ENCODE results near the gene NBPF1.
"Not testable (repeated sequence)": the region's sequence is repeated elsewhere in the genome, so short reads cannot be mapped to it uniquely, and the experiment has no call there.

NBPF1 gene

DNA sequence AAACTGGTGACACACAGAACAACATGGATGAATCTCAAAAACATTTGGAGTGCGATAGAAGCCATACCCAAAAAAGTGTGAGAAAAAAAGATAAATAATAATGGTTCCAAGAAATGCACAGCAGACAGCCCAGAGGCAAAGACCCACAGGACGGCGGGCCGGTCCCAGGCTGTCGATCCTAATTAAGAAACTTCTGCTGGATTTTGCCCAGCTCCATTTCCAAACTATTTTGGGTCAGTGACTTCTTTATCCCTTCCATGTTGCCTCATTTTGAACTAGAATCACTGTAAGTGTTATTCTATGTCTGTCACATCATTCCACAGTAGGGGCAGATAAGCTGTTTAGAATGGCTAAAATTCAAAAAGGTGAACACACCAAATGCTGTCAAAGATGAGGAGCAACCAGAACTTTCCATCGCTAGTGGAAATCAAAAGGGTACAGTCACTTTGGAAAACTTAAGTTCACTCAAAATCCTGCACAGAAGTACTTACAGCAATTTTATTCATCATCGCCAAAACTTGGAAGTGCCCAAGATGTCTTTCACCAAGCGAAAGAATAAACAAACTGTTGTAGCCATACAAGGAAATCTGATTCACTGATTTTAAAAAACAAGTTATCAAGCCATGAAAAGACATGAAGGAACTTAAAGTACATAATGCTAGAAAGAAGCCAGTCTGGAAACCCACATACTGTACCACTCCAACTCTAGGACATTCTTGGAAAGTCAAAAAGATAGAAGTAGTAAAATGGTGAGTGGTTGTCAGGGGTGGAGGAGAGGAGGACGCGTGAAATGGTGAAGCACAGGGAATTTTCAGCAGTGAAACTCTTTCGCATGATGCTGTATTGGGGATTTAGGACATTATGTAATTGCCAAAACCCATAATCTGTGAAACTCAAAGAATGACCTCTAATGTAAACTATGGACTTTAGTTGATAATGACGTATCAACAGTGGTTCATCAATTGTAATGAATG lies 7.5 kb downstream of the NBPF1 start:
- no peak for DNase-seq (ENCODE audit: low spot score)

DNA sequence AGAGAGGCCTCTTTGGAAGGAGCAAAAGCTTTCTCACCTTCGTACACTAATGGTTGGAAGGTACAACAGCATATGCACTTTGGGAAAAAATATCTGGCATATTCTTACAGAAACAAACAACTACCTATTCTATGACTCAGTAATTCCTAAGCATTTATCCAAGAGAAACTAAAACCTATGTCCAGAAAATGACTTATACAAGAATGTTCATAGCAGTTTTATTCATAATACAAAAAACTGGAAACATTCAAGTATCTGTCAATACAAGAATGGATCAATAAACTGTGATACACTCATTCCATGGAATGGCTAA lies 8.2 kb downstream of the NBPF1 start:
- no peak for DNase-seq (ENCODE audit: low spot score)

DNA sequence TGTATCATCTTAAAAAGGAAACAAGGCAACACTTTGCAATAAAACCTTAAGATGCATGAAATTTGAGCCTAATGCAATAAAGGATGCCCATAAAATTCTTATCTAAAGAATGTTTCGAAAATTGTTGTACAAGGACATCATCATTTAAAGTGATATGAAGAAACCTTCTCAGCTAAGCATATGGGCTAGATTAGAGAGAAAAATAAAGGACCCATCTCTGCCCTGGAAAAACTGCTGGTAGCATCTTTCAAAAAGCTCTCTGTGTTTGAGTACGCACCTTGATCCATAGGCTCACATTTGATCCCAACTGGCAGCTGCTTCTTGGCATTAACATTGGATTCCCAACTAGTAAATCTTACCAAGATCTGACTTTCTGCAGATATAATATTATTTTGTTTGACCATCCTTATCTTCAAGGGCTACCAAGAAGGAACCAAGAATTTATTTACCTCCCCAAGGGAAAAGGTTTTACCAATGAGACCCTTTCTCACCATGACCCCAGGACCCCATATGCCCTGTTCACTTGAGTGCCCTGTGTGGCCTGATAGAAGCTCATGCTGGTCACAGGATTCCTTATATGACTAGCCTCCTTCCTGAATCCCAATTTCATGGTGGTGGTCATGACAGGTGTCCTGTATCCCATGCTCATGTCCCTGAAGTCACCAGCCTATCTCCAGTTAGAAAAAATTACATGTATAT lies 8.7 kb downstream of the NBPF1 start:
- DNase-seq (ENCODE audit: low spot score): not testable (repeated sequence)

DNA sequence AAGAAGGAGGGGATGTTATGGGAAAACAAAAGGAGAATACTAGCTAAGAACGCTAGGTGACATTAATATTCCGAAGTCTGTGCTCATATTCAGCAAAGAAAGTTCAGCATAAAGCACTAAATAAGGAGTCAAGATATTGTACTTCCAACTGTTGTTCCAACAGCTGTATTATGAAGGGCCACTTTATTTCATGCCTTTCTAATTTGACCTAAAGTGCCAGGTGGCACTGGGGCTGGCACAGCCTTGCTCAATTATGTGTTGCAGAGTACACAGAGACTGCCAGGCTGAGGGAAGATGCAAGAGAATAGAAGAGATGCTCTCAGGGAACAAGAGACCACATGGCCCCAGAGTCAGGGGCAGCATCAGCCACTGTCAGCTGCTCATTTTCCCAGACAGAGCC lies 9.7 kb downstream of the NBPF1 start:
- DNase-seq (ENCODE audit: low spot score): not testable (repeated sequence)

DNA sequence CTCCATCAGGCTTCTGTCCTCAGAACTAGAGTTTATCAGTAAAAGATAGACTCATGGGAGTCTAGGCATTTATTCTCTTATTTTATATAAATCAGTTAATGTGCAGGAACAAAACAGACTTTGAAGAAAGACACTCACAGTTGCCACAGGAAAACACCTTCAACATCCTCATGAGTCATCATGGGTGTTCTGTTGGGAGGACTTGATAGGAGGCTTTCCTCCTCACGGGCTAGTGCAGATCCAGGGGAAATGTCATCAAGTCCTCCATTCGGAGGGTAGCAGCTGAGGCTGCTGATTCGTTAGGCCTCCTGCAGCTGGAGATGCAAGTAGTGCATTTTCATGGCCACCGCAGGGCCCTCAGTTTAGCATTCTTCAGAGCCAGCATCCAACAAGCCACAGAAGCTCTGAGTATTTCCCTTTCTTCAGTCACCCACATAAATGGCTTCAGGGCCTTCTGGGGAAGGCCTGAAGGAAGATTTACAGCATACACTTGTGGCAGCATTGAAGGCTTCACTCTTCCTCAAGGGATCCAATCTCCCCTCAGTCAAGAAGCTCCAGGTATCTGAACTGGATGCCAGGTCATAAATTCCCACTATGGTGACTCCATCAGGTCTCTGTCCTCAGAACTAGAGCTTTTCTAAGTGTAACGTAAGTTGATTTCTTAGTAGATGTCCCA lies 10.9 kb downstream of the NBPF1 start:
- DNase-seq (ENCODE audit: low spot score): not testable (repeated sequence)

DNA sequence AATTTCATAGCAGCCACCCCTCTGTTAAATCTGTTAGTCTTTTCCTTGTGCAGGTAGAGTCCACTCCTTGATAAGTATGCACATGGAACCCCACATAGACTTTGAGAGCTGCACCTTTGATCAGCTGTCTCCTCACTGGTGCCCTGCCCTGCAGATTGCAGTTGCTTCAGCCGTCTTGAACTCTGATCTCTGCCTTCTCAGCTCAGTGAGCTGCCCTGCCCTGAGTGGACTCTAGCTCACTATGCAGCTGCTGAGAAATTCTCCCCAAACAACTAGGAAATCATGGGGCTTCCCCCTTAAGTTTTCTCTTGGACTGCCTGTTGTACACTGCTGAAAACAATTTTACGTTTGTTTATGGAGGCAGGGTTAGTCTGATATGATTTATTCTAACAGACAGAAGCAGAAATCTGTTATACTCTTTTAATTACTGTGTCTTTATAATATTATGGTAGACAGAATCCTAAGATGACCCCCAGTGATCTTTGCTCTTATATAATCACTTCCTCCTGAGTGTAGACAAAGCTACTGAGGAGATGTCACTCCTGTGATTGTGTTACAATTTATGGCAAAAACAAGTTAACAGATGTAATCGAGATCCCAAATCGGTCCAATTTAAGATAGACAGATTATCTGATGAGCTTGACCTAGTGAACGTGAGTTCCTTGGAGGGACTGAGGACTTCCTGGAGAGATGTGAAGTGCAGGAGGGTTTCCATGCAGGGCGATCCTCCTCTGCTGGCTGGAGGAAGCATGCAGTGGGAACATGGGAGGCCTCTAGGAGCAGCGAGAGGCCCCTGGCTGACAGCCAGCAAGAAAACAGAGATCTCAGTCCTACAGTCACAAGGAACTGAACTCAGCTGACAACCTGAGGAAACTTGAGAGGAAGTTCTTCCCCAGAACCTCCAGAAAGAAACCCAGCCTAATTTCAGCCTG lies 12.2 kb downstream of the NBPF1 start:
- not testable (repeated sequence) for DNase-seq (ENCODE audit: low spot score)

DNA sequence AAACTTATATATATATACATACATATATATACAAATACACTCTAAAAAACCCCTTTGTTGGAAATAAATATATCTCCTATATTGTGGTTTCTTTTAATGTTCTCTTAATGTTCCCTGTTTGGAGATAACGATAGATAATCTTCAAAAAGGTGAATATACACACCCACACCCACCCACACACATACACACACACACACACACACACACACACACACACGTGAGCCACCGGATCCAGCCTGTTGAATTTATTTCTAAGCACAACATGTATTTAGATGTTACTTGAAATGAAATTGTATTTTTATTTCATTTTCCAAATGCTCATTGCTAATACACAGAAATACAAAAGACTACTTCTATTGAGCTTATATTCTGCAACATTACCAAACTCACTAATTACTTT lies 14.0 kb downstream of the NBPF1 start:
- DNase-seq (ENCODE audit: low spot score): not testable (repeated sequence)

DNA sequence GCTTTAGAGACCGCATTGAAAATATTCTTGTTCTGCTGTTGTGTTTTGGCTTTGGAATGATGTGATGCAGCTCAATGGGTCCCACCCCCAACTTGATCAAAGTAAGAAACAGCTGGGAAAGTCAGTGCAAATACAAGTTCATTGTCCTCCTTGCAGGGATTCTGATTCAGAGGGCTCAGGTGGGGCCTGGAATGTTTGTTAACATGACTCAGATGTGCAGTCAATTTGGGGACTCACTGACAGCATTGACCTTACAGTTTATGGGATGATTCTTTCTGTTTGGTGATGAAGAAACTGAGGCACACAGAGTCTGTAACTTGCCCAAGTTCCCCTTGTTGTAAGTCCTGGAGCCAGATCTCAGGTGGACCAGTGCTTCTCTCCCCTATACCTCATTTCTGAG lies 18.1 kb downstream of the NBPF1 start:
- not testable (repeated sequence) for DNase-seq (ENCODE audit: low spot score)

DNA sequence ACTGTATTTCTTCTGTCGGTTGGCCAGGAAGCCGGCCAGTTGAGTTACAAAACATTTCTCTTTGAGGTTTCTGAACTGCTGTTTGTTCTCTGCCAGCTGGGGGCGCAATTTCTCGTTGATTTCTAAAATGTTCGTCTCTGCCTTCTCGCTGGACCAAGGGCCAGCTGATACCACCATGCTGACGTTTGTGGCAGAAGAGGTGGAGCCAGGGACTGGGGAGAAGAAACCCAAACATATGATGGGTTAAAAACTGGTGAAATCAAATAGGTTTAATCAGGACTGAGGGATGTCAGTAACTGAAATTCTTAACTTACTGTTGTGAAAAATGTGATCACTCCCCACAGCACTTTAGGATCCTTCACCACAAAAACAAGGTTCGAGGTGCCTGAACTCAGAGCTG lies 21.5 kb downstream of the NBPF1 start:
- not testable (repeated sequence) for DNase-seq (ENCODE audit: low spot score)

DNA sequence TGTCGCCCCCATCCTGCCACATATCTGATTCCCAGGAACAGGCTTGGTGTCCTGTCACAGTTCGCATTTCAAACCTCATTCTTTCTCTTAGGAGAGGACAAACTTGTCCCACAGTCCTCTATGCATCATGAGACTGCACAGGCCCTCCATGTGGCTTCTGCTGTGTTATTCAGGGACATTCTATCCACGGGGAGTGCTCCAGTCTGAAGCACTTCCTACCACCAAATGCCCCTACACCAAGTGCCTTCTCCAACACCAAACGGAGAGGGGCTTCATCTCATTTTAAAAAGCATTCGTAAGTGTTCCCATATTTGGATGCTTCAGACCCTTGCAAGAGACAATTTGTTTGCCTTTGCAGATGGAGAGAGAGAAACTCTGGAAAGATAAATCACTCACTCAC lies 25.3 kb downstream of the NBPF1 start:
- DNase-seq (ENCODE audit: low spot score): not testable (repeated sequence)

DNA sequence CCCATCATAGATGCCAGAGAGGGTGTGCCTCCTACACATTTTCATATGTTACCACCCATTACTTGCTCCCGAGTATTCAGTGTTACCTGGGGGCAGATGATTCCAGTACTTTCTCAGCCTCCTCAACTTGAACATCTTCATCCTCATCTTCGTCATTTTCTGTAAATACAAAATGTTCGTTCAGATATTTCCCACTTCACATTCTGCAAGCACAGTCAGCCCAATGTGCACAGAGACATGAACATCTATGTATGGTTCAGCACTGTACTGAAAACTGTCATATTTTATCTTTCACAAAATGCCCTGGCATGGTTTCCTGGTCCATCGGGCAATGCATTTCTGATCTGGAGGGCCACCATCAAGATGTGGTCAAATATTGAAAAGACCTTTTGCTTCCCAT lies 25.7 kb downstream of the NBPF1 start:
- DNase-seq (ENCODE audit: low spot score): not testable (repeated sequence)

DNA sequence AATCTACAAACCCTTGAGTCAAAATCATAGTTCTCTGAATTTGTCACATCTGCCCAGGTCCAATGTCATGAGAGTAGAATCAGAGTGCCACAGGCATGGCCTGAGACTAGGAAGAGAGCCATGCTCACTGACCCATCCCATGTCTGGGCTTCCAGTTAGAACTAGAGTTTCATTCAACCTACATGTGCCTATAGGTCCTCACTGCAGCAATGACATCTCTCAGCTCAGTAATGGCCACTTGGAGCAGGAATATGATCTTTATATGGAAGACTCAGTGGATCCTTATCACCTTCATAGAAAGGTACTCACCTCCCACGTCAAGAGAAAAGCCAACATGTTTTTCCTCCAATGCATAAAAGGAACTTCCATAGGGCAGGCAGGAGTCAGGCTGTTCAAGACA lies 48.0 kb downstream of the NBPF1 start:
- DNase-seq (ENCODE audit: low spot score): not testable (repeated sequence)

DNA sequence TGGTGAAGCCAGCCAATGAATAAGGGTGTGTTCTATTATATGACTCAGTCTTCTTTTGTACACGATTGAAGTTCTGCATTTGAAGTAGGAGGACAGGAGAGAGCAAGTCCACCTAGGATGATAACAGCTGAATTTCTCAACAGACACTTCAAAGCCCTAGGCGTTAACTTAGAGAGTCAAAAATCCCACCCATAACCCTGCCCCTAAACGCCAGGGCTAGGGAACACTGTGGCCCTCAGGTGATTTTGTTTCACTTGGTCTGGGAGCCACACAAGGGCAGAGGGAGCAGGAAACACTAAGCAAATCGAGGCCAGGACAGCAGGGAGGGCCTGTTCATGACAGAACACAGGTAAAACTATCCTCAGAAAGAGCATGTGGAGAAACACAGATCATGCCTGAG lies 52.3 kb downstream of the NBPF1 start:
- not testable (repeated sequence) for DNase-seq (ENCODE audit: low spot score)

DNA sequence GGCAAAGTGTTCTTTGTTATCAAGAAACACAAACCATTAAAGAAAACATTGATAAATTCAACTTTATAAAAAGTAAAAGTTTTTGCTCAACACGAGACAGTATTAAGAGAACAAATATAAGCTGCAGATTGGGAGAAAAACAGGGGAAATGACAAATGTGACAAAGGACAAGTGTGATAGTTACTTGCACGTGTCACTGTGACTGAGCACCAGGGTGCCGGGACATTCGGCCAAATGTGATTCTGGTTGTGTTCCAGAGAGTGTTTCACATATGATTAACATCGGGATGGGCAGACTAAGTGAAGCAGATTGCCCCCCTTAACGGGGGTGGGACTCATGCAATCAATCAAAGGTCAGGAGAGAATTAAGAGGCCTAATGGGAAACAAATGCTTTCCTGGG lies 52.9 kb downstream of the NBPF1 start:
- DNase-seq (ENCODE audit: low spot score): not testable (repeated sequence)

DNA sequence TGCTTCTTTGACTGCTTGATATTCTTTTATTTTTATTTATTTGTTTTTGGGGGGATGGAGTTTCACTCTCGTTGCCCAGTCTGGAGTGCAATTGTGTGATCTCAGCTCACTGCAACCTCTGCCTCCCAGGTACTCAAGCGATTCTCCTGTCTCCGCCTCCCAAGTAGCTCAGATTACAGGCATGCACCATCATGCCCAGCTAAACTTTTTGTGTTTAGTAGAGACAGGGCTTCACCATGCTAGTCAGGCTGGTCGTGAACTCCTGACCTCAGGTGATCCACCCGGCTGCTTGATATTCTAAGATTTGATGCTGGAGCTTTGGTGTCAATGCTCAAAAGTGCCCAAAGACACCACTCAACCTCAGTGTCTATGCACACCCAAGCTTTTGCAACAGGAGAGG lies 53.7 kb downstream of the NBPF1 start:
- DNase-seq (ENCODE audit: low spot score): not testable (repeated sequence)

DNA sequence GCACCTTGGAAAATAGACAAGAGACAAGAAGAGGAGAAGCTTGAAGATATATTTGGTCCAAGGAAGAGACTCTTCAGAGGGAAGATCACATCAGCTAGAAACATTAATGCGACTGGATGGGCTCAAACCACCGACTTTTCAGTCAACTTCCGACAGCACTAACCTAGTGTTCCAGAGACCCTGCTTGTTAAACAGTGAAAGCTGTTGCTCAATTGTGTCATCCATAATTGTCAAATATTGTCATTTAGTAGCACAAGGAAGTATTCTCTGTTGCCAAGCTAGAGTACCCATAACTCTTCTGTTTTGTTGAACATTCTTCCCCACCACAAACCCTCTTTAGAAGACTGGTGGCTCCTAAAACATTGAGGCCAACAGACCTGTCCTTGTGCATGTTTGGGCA lies 56.3 kb downstream of the NBPF1 start:
- DNase-seq (ENCODE audit: low spot score): not testable (repeated sequence)

DNA sequence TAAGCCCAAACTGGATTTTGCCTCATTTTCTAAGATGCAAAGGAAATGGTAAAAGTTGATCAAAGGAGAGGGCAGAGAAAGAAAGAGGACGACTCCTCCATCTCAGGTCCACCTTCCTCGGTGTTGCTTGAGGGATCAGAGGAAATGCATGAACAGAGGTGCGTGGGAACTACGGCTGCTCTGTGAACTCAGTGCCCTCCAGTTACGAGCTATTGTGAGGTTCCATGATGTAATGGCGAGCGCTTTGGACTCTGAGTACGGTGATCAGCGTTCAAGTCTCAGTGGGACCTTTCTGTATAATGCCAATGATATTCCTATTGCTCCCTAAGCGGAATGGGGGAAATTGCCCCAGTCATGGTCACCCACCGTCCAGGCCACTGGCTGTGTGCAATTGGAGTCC lies 60.1 kb downstream of the NBPF1 start:
- DNase-seq (ENCODE audit: low spot score): not testable (repeated sequence)

DNA sequence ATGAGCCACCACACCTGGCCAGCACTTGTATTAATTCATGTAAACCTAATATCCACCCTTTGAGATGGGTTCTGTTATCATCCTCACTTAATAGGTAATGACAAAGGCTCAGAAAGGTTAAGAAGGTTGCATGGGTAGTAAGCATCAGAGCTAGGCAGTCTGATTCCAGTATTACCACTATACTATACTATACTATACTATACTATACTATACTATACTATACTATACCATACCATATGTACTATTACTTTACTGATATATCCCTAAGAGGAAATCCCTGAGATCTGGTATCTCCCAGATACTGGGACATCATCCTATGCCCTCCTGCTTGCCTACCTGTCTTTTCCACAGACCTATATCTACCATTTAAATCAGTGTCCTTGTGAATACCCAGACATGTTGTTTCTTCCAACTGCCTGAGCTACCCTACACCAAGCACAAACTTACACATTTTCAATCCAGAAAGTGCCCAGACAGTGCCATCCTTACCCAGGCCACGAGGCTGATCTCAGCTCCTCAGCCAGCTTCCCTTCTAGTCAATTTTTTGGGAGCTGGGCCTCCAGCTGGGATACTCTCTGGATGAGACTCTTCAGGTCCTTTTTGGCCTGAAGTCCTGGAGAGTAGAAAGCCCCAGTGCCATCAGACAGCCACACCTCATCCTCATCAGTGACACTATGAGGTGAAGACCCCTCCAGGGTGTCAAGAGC lies 63.0 kb downstream of the NBPF1 start:
- not testable (repeated sequence) for DNase-seq (ENCODE audit: low spot score)

DNA sequence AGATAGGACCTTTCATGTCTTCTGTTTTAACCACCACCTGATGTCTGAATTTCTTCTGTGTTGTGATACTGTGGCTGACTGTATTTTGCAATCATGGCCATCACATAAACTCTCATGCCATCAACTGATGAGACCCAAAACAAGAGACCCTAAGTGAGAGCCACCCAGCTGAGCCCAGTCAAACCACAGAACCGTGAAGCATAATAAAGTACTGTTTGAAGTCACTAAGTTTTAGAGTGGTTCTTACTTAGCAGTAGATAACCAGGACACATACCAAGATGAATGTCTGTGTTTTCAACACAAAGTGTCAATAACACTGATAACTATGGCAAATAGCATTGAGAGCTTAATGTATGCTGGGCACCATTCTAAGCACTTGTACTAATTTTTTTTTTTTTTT lies 63.8 kb downstream of the NBPF1 start:
- DNase-seq (ENCODE audit: low spot score): not testable (repeated sequence)

DNA sequence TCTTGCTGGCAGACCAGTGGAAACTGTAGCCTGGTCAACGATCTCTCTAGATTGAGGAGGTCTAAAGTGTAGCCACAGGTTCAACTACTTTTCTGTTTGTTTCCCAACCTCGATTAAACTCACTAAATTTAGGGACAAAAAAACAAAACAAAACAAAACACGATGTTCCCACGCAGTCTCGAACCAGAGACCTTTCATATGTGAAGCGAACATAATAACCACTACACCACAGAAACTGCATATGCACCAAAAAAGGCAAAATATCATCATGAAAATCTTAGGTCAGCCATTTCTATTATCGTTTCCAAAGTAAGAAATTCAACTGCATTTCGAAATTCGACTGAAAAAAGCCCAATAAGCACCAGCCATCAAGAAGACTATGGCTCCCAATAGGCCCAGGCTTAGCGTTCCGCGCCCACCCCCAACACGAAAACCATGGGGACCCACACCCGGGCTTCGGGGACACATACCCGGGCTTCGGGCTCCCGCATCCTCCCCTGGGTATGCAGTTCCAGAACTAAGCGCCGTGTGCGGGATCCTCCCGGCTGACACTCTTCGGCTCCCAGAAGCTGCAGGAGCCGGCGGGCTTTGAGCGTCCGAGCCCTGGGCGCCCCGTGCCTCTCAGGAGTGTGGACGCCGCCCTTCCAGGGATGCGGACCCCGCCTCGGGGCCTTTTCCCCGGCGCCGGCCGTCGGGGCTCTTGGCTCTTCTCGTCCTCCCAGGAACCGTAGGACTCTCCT lies 65.7 kb downstream of the NBPF1 start:
- DNase-seq (ENCODE audit: low spot score): not testable (repeated sequence)

Data from AG08395 (cell line).